Activated T-cell treated with anti-CD3 and anti-CD28 coated beads, Interleukin-2, amount 50 U/mL, for 72 hours (primary cell): ENCODE measurements around the gene YY1. TPM values are rescaled to one million over a fixed set of nuclear protein-coding genes. Genes with fewer than 3 reads are reported as not detected.
"Not testable (repeated sequence)": the region's sequence is repeated elsewhere in the genome, so short reads cannot be mapped to it uniquely, and the experiment has no call there.

ENCODE experiments used
- ATAC-seq, 2 donors: fragments of 150-1000 bp; cut with Tn5 transposase; replicated peaks in 1 of 2; 2 replicates each; pipeline ENCODE4 v1.10.0; 2021; ENCODE audit warnings: moderate library complexity in 2 of 2, mild to moderate bottlenecking in 1 of 2
- DNase-seq, 2 donors: peaks; one replicate each; pipeline ENCODE4 v3.0.0; 2021 to 2022; ENCODE audit warnings: mixed read lengths in 1 of 2
- H3K27ac Mint-ChIP-seq: one replicate; pipeline ENCODE4 v1.8.0; 2022; ENCODE audit warnings: mild to moderate bottlenecking, moderate library complexity, mixed read lengths
- H3K27me3 Mint-ChIP-seq: one replicate; pipeline ENCODE4 v1.8.0; 2022; ENCODE audit warnings: low read depth, mixed read lengths
- H3K36me3 Mint-ChIP-seq, 2 donors: one replicate each; pipeline ENCODE4 v1.8.0; 2022; ENCODE audit warnings: mixed read lengths in 2 of 2, mild to moderate bottlenecking in 1 of 2; ENCODE audit not compliant: insufficient read depth in 2 of 2
- H3K4me1 Mint-ChIP-seq: one replicate; pipeline ENCODE4 v1.8.0; 2022; ENCODE audit warnings: low read depth, mixed read lengths
- H3K4me3 Mint-ChIP-seq, 2 donors: one replicate each; pipeline ENCODE4 v1.8.0; 2022; ENCODE audit warnings: mild to moderate bottlenecking in 2 of 2, mixed read lengths in 2 of 2, moderate library complexity in 2 of 2
- H3K9me3 Mint-ChIP-seq, 2 donors: one replicate each; pipeline ENCODE4 v1.8.0; 2022; ENCODE audit warnings: mixed read lengths in 2 of 2
- total RNA-seq, 2 donors: library from RNA; stranded (reverse); gene quantifications; one replicate each; pipeline ENCODE4 v1.2.3, GENCODE V29; 2022

Gene YY1
- total RNA-seq, 2 donors from 2014 or later = 93.0 to 99.8 TPM

DNA sequence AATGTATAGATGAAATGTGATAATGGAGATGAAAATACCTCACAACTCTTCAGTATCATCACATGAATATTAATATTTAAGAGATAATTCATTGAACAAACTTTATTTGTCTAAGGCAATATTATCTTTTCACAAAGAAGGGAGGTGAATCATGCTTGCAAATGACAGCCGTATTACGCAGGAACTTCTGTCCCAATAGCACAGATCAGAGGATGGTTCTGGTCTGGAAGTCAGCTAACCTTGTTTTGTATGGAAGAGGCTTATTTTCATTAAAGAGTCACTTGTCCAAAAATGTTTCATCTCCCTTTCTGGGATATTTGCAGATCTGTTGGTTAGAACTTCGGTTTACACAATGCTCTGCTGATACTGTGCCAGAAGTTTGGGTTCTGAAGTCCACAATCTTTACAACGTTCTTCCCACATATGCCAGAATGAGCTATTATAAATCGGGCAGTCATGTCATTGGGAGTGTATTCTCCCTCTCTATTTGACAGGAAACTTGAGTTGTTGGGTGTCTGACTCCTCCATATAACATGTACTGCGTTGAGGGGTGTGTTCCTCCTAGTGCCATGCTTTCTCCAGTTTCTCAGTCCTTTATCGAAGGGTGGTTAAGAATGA lies 29.8 kb downstream of the YY1 start:
- no peak overlapping the region for H3K4me3 Mint-ChIP-seq
- H3K27me3 Mint-ChIP-seq = no peaks in the 10 kb centered on the region
- peaks cover 42% of the 10 kb centered on the region for H3K4me1 Mint-ChIP-seq
- H3K36me3 Mint-ChIP-seq = peaks cover 6 to 13% of the 10 kb centered on the region in 2 donors
- ATAC-seq = no peak
- H3K27ac Mint-ChIP-seq = no peak overlapping the region
- DNase-seq = no peak
- H3K9me3 Mint-ChIP-seq = no peaks in the 10 kb centered on the region

DNA sequence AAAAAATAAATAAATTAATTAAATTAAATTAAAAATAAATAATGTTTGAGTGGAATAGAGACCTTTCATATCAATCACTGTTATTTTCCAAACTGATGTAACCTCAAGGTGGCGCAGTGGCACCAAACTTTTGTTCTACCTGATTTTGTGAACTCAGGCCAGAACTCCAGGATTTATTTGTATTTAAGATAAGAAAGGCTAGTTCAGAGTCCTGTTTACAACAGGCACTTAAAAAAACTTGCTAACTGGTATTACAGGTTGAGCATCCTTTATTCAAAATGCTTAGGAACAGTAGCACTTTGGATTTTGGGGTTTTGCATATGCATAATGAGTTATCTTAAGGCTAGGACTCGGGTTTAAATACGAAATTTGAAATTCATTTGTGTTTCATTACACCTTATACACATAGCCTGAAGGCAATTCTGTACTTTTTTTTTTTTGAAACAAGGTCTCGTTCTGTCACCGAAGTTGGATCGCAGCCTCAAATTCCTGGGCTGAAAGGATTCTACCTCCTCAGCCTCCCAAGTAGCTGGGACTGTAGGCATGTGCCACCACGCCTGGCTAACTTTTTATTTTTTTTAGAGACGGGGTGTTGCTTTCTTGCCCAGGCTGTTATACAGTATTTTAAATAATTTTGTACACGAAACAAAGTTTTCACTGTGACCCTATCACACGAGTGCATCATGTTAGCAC lies 32.4 kb downstream of the YY1 start:
- Mint-ChIP-seq H3K27me3 (no peaks in the 10 kb centered on the region), H3K9me3 (no peaks in the 10 kb centered on the region), H3K27ac (no peak overlapping the region), H3K36me3 (peaks cover 4 to 9% of the 10 kb centered on the region in 2 donors), H3K4me1 (peaks cover 42% of the 10 kb centered on the region), H3K4me3 (no peak overlapping the region)
- DNase-seq = no peak
- ATAC-seq = no peak

GRCh38 chr14:100274250-100274649 lies 35.3 kb downstream of the YY1 start:
- Mint-ChIP-seq H3K36me3 (peaks cover 5 to 7% of the 10 kb centered on the region in 2 donors), H3K27me3 (no peaks in the 10 kb centered on the region), H3K4me3 (peak overlapping the region in 1 of 2 donors; percentile 70), H3K9me3 (no peaks in the 10 kb centered on the region), H3K27ac (peak overlapping the region; percentile 92), H3K4me1 (peaks cover 38% of the 10 kb centered on the region)
- ATAC-seq (no peak), DNase-seq (no peak)

GRCh38 chr14:100275214-100275613 lies 36.3 kb downstream of the YY1 start:
- Mint-ChIP-seq H3K36me3 (peaks cover 5 to 7% of the 10 kb centered on the region in 2 donors), H3K9me3 (no peaks in the 10 kb centered on the region), H3K4me3 (peak overlapping the region in 1 of 2 donors; percentile 70), H3K27me3 (no peaks in the 10 kb centered on the region), H3K27ac (peak overlapping the region; percentile 92), H3K4me1 (peaks cover 37% of the 10 kb centered on the region)
- no peak for DNase-seq
- ATAC-seq = peak; percentile 63 to 92

DNA sequence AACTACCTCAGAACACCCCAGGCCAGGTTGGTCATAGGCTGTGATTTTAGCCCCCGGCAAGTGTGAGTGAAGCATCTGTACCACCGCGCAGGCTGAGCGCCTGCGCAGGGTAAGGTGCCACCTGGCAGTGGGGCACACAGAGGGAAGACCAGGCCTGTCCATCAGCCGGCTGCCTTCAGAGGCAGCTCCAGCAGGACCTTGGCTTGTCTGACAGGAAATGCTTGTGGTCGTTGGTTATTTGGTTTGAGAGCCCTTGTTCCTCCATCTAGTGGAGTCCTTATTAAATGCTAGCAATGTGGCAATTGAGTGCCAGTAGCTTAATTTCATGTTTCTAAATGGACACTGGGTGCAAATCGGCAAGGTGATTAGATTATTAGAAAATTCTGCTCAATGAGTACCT lies 39.8 kb downstream of the YY1 start:
- Mint-ChIP-seq H3K27ac (peak overlapping the region; percentile 82), H3K4me1 (peaks cover 42% of the 10 kb centered on the region), H3K27me3 (no peaks in the 10 kb centered on the region), H3K36me3 (peaks cover 5 to 7% of the 10 kb centered on the region in 2 donors), H3K4me3 (no peak overlapping the region), H3K9me3 (no peaks in the 10 kb centered on the region)
- DNase-seq (no peak), ATAC-seq (no peak)

- DNase-seq = no peak
- Mint-ChIP-seq H3K27ac (peak overlapping the region; percentile 46), H3K4me1 (peaks cover 40% of the 10 kb centered on the region), H3K4me3 (no peak overlapping the region), H3K9me3 (no peaks in the 10 kb centered on the region), H3K36me3 (peaks cover 5 to 7% of the 10 kb centered on the region in 2 donors), H3K27me3 (no peaks in the 10 kb centered on the region)
- ATAC-seq = no peak
These were observed 40.2 kb downstream of the YY1 start for GRCh38 chr14:100279133-100279532.

- Mint-ChIP-seq H3K27ac (peak overlapping the region; percentile 46), H3K4me1 (peaks cover 40% of the 10 kb centered on the region), H3K4me3 (no peak overlapping the region), H3K36me3 (peaks cover 5 to 7% of the 10 kb centered on the region in 2 donors), H3K27me3 (no peaks in the 10 kb centered on the region), H3K9me3 (no peaks in the 10 kb centered on the region)
- ATAC-seq (no peak), DNase-seq (no peak)
These were observed 40.6 kb downstream of the YY1 start for GRCh38 chr14:100279563-100279962.

DNA sequence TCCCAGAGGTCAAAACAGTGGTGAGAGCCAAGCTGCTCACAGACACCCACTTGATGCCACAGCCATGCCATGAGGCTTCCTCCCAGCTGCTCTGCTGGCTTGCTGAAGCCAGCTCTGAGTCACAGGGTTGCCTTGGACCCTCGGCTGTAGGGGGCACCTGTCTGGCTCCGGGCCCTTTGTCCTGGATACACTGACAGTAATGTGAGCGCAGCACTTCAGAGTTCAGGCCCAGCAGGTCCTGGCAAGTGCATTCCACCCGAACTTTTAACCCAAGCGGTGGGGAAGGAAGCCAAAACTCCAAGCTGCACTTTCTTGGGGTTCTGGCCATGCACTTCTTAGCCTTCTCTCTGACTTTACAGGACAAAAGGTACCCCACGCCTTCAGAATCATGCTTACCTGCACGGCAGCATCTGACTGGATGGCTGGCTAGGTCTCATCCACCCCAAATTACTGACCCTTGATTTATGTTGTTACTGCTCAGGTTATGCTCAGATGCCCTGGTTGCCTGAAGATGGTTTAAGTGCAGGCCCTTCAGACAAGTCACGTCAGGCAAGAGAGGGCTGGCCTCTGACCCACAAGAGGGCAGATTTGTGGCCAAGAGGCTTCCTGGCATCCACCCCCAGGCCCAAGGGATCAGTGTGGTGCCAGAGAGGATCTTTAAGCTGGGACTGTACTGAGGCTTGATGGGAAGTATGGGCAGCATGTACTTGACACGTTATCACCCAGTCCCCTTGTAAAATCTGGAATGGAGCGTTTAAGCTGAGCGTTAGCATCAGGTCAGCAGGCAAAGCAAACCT lies 42.5 kb downstream of the YY1 start:
- peaks cover 27% of the 10 kb centered on the region for H3K4me1 Mint-ChIP-seq
- no peak for DNase-seq
- no peak for ATAC-seq
- H3K4me3 Mint-ChIP-seq = no peak overlapping the region
- no peaks in the 10 kb centered on the region for H3K27me3 Mint-ChIP-seq
- peaks cover 1 to 3% of the 10 kb centered on the region in 2 donors for H3K36me3 Mint-ChIP-seq
- no peak overlapping the region for H3K27ac Mint-ChIP-seq
- H3K9me3 Mint-ChIP-seq = no peaks in the 10 kb centered on the region

DNA sequence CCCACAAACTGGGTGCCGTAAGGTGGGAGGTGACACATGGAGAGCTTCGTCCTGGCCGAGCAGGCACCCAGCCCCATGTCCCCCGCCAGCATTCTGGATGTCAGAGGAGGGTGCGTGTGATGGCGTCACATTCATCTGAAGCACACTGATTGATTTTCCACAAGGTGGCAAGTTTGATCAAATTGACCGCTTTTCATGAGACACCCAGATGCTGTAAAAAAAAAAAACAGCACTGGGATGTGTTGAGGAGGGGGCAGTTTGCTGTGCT lies 43.1 kb downstream of the YY1 start:
- Mint-ChIP-seq H3K27ac (no peak overlapping the region), H3K36me3 (peaks cover 0 to 3% of the 10 kb centered on the region in 2 donors), H3K4me1 (peaks cover 26% of the 10 kb centered on the region), H3K27me3 (no peaks in the 10 kb centered on the region), H3K4me3 (no peak overlapping the region), H3K9me3 (no peaks in the 10 kb centered on the region)
- DNase-seq (no peak), ATAC-seq (no peak)

- DNase-seq = no peak
- no peak for ATAC-seq
- no peaks in the 10 kb centered on the region for H3K36me3 Mint-ChIP-seq
- no peaks in the 10 kb centered on the region for H3K27me3 Mint-ChIP-seq
- H3K4me1 Mint-ChIP-seq = peaks cover 22% of the 10 kb centered on the region
- H3K27ac Mint-ChIP-seq = peak overlapping the region; percentile 55
- H3K4me3 Mint-ChIP-seq = no peak overlapping the region
- H3K9me3 Mint-ChIP-seq = no peaks in the 10 kb centered on the region
These were observed 43.9 kb downstream of the YY1 start for GRCh38 chr14:100282766-100283419.

DNA sequence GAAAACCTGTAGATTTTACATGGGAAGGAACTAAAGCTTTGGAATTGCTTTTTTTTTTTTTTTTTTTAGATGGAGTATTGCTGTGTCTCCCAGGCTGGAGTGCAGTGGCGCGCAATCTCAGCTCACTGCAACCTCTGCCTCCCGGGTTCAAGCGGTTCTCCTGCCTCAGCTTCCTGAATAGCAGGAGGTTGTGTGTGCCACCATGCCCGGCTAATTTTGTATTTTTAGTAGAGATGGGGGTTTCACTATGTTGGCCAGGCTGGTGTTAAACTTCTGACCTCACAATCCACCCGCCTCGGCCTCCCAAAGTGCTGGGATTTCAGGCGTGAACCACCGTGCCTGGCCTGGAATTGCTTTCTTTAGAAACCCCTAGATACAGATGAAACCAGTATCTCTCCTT lies 44.5 kb downstream of the YY1 start:
- H3K36me3 Mint-ChIP-seq, H3K9me3 Mint-ChIP-seq, H3K27me3 Mint-ChIP-seq, H3K4me3 Mint-ChIP-seq, DNase-seq, ATAC-seq, H3K27ac Mint-ChIP-seq: not testable (repeated sequence)
- peaks cover 19% of the 10 kb centered on the region for H3K4me1 Mint-ChIP-seq

DNA sequence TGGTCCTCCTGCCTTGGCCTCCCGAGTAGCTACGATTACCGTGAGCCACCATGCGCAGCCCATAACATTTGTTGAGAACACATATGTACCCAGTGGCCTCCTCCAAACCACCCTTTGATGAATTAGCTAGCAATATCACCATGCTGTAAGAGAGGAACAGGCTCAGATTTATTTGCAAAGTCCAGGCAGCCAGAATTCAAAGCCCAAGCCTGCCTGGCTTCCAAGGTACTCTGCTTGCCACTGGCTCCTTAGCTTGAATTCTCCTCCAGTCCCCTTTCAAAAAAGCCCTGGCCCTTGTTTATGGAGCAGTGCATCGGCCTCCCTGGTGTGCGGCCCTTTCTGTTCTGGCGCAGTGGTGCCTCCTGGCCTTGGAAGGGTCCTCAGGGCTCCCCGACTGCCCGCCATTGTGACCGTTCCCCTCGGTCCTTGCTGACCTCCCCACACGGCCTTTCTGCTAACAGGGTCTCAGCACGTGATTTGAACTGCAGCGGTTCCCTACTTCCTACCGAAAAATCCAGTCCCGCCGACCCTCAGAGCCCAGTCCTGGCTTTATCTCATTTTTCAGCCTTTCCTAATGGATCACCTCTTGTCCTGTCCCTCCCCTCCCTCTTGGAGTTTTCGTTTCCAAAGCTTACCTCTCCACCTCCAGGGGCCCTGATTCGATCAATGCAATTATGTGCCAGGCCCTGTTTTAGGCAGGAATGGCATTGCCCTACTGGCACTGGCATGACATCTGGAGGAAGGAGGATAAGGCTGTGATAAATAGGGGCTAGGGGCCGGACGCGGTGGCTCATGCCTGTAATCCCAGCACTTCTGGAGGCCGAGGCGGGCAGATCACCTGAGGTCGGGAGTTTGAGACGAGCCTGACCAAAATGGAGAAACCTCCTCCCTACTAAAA lies 45.3 kb downstream of the YY1 start:
- H3K4me3 Mint-ChIP-seq = peak overlapping the region; percentile 41 to 75
- no peak for DNase-seq
- peaks cover 12% of the 10 kb centered on the region for H3K4me1 Mint-ChIP-seq
- no peak for ATAC-seq
- peak overlapping the region; percentile 79 for H3K27ac Mint-ChIP-seq
- no peaks in the 10 kb centered on the region for H3K9me3 Mint-ChIP-seq
- no peaks in the 10 kb centered on the region for H3K36me3 Mint-ChIP-seq
- no peaks in the 10 kb centered on the region for H3K27me3 Mint-ChIP-seq
